Kidney epithelial cell (primary cell): ENCODE data around the gene NRN1. TPM values are rescaled to one million over a fixed set of nuclear protein-coding genes. Genes with fewer than 3 reads are reported as not detected.

Experiments used
- DNase-seq: peaks from one replicate; pipeline ENCODE4 v3.0.0-alpha.2; 2010; ENCODE audit warnings: low read depth
- H3K27me3 ChIP-seq: 2 replicates; pipeline ENCODE4 v1.6.0; 2011; ENCODE audit warnings: low read length; ENCODE audit not compliant: control insufficient read depth, insufficient read depth
- H3K36me3 ChIP-seq: 2 replicates; pipeline ENCODE4 v1.5.1; 2011; ENCODE audit warnings: low read length; ENCODE audit not compliant: control insufficient read depth, insufficient read depth
- H3K4me3 ChIP-seq: 2 replicates; pipeline ENCODE4 v1.5.1; 2011; ENCODE audit warnings: low read depth, mild to moderate bottlenecking, control low read depth, low read length
- total RNA-seq: library from RNA; depleted of rRNA; stranded (reverse); fragments of >200 nt; gene quantifications from 2 replicates; pipeline ENCODE4 v1.2.3, GENCODE V29; 2015
- TF ChIP-seq, protein P1 (sequence below): IDR thresholded peaks from 2 replicates; pipeline ENCODE4 v1.5.1; 2011; ENCODE audit warnings: mild to moderate bottlenecking, moderate library complexity, low read length, control low read depth, inconsistent platforms; ENCODE audit not compliant: insufficient read depth, poor library complexity, severe bottlenecking

The NRN1 gene
- total RNA-seq, 1 donor from 2014 or later = 3.1 TPM

DNA sequence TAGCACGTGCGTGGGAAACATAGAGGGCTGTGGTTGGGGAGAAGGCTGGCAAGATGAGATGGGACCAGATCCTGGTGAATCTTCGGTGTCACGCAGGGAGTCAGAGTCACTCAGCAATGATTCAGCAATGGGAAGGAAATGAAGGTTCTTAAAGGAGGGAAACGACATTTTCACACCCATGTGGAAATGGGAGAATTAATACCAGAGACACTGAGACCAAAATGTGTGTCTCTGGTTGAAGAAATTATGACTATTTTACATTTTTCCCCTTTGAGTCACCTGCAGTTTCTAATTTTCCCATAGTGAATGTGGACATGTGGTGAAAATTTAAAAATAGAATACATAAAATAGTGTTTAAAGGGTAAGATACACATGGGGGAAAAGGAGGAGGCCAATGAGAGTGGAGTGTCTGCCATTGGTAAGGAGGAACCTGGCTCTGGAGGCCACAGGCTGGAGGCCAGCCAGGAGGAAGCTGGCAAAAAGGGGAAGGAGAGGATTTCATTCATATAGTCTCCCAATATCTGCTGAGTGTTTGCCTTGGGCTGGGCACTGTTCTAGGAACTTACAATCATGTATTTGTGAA lies 17.5 kb downstream of the NRN1 start:
- no peak for DNase-seq
- Histone ChIP-seq H3K36me3 (no peaks in the 10 kb centered on the region), H3K4me3 (no peak overlapping the region), H3K27me3 (peaks cover 13% of the 10 kb centered on the region)
- TF ChIP-seq, protein P1, sequence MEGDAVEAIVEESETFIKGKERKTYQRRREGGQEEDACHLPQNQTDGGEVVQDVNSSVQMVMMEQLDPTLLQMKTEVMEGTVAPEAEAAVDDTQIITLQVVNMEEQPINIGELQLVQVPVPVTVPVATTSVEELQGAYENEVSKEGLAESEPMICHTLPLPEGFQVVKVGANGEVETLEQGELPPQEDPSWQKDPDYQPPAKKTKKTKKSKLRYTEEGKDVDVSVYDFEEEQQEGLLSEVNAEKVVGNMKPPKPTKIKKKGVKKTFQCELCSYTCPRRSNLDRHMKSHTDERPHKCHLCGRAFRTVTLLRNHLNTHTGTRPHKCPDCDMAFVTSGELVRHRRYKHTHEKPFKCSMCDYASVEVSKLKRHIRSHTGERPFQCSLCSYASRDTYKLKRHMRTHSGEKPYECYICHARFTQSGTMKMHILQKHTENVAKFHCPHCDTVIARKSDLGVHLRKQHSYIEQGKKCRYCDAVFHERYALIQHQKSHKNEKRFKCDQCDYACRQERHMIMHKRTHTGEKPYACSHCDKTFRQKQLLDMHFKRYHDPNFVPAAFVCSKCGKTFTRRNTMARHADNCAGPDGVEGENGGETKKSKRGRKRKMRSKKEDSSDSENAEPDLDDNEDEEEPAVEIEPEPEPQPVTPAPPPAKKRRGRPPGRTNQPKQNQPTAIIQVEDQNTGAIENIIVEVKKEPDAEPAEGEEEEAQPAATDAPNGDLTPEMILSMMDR = no peak

DNA sequence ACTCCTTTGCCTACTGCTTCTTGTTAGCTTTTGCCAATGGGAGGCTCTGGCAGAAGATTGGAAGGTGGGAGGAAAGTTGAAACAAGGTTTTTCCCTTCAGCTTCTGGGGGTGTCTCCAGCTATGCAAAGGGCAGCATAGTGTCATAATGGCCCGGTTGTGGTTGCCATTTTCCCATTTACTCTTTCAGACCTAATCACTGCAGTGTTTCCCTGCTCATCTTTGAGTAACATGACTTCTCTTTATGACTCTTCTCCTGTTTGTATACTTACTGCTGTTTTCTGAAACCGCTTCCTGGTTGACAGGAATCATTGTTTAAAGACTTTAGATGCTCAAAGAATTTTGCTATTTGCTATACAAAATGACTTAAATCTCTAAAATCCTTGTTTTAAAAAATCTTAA lies 19.9 kb downstream of the NRN1 start:
- DNase-seq = no peak
- Histone ChIP-seq H3K27me3 (peaks cover 2% of the 10 kb centered on the region), H3K4me3 (no peak overlapping the region), H3K36me3 (no peaks in the 10 kb centered on the region)
- TF ChIP-seq, protein P1 = no peak

DNA sequence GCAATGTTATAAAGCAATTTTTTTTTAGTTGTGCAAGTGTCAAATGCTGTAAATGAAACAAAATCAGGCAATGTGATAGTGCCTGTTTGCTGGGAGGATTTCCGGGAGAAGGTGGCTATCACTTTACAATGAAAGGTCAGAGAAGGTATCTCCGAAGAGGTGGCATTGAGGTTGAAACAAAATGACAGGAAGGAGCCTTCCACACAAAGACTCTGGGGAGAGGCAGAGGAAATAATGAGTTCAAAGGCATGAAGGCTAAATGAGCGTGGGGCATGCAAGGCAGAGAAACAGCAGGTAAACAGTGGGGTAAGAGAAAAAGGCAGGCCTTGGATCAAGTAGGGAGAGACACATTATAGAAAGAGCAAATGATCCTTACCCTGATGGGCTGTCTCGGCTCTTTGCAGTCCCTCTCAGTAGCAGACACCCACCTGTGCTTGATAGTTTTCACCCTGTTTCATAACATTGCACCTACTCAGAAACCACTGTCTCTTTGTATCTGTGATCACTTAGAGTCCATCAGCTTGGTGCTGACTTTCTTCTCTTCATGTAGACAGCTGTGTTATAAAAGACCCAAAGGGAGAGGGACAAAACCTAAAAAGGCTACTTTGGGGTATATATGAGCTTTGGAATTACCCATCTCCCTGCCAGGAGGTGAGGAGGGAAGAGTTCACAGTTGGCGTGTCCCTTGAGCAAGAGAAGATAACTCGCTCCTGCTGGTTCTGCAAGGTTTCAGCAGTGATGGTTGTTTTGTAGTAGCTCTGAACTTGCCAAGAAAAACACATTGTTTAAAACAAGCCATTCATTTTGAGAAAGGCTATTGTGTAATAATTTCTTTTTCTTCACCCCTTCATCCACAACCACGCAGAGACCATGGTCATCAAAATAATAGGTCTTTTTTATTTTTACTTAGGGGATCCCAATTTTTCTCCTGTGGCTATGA lies 22.3 kb downstream of the NRN1 start:
- no peak overlapping the region for H3K4me3 ChIP-seq
- TF ChIP-seq, protein P1 = no peak
- no peaks in the 10 kb centered on the region for H3K36me3 ChIP-seq
- no peak for DNase-seq
- peaks cover 2% of the 10 kb centered on the region for H3K27me3 ChIP-seq

DNA sequence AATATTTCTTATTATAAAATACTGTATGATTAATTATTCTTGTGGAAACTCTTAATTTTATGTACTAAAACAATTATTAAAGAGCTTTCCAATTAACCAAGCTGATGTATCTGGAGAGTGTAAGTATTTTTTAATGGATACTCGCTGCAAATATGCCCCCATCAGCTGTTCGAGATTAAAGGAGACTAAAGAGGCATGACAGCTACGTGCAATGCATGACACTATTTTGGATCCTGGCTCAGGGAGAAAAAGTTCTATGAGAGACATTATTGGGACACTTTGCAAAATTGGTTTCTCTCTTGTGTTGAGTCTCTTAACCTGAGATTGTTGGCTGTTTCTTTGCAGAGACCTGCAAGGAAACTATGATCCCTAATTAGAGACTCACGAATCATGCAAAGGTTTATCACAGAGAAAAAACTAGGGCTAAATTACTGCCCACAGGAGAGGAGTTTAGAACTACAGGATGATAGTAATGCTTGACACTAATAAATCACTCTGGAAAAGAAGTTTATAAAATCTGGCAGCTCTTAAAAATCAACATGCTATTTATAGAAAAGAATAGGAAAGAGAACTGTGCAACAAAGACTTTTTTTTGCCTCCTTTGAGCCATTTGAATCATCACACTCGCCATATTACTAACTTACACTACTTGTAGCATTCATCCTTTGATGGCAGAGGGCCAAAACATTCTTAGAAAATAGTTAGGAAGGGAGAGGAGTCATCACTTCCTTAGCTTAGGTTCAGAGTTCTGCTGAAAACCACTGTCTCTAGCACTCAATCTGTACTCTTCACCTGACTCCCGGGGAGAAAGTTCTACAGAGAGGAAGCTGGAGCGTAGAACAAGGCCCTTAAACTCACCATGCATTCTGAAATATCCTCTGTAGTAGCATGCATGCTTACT lies 25.3 kb downstream of the NRN1 start:
- H3K27me3 ChIP-seq = no peaks in the 10 kb centered on the region
- DNase-seq = no peak
- H3K36me3 ChIP-seq = no peaks in the 10 kb centered on the region
- TF ChIP-seq, protein P1 = no peak
- no peak overlapping the region for H3K4me3 ChIP-seq

DNA sequence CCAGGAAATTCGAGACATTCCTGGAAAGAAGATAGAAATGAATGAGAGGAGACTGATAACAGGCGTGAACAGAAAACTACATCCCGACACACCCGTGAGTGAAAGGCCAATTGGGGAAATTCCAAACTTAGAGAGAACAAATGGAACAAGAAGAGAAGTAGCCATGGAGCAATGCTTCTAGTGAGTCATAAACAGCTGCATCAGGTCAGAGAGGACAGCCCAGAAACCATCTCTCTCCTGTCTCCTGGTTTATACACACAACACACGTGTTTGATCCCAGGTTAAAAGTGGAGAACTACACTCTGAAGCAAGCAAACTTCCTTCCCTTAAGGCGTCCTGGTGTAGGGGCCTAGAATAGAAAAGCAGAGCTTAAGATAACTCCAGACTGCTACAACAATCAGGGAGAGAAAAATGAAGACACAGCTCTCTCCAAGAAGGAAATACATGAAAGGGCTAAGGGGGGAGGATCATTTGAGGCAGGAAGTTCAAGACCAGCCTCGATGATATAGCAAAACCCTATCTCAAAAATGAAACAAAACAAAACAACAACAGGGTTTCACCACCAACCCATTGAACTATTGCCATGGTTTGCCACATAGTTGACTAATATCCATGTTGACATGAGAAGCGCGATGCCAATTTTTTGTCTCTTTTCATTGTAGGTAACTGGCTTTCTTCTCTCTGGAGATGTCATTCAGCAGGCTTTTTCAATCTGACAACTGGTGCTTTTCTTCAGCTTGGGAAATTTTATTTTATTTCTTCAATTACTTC lies 26.9 kb downstream of the NRN1 start:
- TF ChIP-seq, protein P1 = no peak
- no peaks in the 10 kb centered on the region for H3K27me3 ChIP-seq
- no peaks in the 10 kb centered on the region for H3K36me3 ChIP-seq
- no peak overlapping the region for H3K4me3 ChIP-seq
- DNase-seq = no peak
